ENCODE measurements around the gene MNT. TPM values are rescaled to one million over a fixed set of nuclear protein-coding genes. Genes with fewer than 3 reads are reported as not detected.

MNT gene
- total RNA-seq, 1 experiment from 2014 or later, result 38.9 TPM

DNA sequence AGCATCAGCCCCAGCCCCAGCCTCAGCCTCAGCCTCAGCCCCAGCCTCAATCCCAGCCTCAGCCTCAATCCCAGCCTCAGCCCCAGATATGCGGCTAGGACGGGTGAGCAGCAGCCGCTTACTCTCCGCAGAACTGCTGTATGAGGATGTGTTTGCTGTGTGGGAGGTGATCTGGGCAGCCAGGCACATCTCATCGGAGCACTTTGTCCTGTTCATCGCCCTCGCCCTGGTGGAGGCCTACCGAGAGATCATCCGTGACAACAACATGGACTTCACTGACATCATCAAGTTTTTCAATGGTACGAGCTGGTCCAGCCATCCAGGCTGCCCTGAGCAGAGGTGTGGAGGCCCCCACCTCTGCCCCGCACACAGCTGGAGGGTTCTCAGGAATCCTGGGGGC is 22.0 kb downstream of the MNT start:
- no peaks in the 10 kb centered on the region for H3K79me2 ChIP-seq (ENCODE audit: insufficient read depth, low read length)
- H3K27ac Mint-ChIP-seq, result no peak overlapping the region; a peak in 1 of 7 replicates
- no peaks in the 10 kb centered on the region for H3K79me1 ChIP-seq (ENCODE audit: insufficient read depth, low read depth, low read length, poor library complexity, severe bottlenecking)
- no peak overlapping the region for H2BK20ac ChIP-seq (ENCODE audit: low read depth, low read length, poor library complexity, severe bottlenecking)
- H3K14ac ChIP-seq (ENCODE audit: insufficient read depth, low read length), result no peak overlapping the region
- H3K36me3 Mint-ChIP-seq (ENCODE audit: insufficient read depth in 1 of 3, low read depth in 3 of 3), result peaks cover 3 to 33% (median 18%) of the 10 kb centered on the region in 3 experiments; a peak in 6 of 7 replicates
- no peak overlapping the region for H3K4me2 ChIP-seq (ENCODE audit: insufficient read depth, insufficient read length, low read length)
- no peak overlapping the region for H2BK15ac ChIP-seq (ENCODE audit: low read depth, low read length)
- H4K91ac ChIP-seq (ENCODE audit: insufficient read length, low read depth, low read length), result no peak overlapping the region
- H3K4me3 Mint-ChIP-seq, result no peak overlapping the region
- H3K23me2 ChIP-seq (ENCODE audit: insufficient read length, low read depth, low read length, poor library complexity, severe bottlenecking), result no peaks in the 10 kb centered on the region
- H3T11ph ChIP-seq (ENCODE audit: low read length), result no peak overlapping the region
- no peaks in the 10 kb centered on the region for H3K9me3 Mint-ChIP-seq
- H3K9ac ChIP-seq (ENCODE audit: extremely low read depth, insufficient read length, low read length), result no peak overlapping the region
- H3K56ac ChIP-seq (ENCODE audit: insufficient read length, low read depth, low read length), result no peak overlapping the region
- DNase-seq, result no peak
- no peak overlapping the region for H3K18ac ChIP-seq (ENCODE audit: insufficient read length, low read depth, low read length)
- no peaks in the 10 kb centered on the region for H4K20me1 ChIP-seq (ENCODE audit: control insufficient read depth, insufficient read depth, insufficient read length)
- peaks cover 3 to 9% of the 10 kb centered on the region in 2 experiments; a peak in 2 of 4 replicates for H3K4me1 Mint-ChIP-seq
- TF ChIP-seq, protein P1, sequence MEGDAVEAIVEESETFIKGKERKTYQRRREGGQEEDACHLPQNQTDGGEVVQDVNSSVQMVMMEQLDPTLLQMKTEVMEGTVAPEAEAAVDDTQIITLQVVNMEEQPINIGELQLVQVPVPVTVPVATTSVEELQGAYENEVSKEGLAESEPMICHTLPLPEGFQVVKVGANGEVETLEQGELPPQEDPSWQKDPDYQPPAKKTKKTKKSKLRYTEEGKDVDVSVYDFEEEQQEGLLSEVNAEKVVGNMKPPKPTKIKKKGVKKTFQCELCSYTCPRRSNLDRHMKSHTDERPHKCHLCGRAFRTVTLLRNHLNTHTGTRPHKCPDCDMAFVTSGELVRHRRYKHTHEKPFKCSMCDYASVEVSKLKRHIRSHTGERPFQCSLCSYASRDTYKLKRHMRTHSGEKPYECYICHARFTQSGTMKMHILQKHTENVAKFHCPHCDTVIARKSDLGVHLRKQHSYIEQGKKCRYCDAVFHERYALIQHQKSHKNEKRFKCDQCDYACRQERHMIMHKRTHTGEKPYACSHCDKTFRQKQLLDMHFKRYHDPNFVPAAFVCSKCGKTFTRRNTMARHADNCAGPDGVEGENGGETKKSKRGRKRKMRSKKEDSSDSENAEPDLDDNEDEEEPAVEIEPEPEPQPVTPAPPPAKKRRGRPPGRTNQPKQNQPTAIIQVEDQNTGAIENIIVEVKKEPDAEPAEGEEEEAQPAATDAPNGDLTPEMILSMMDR (conservative IDR thresholded peaks at IDR 0.05), result no peak
- H2BK5ac ChIP-seq (ENCODE audit: insufficient read length, low read length), result no peak overlapping the region
- no peak overlapping the region for H3K4ac ChIP-seq (ENCODE audit: low read depth, low read length)
- no peak overlapping the region for H4K8ac ChIP-seq (replicated peaks; ENCODE audit: insufficient read length, low read depth, low read length)
- H3K27ac ChIP-seq (ENCODE audit: insufficient read length, low read depth, low read length), result no peak overlapping the region
- no peak overlapping the region for H3K23ac ChIP-seq (ENCODE audit: insufficient read length, low read depth, low read length)
- H3K4me1 ChIP-seq (ENCODE audit: insufficient read depth, low read length), result no peaks in the 10 kb centered on the region
- no peaks in the 10 kb centered on the region for H3K9me3 ChIP-seq (ENCODE audit: control insufficient read depth, low read depth, low read length)
- no peak overlapping the region for H2BK120ac ChIP-seq (ENCODE audit: low read depth, low read length, poor library complexity, severe bottlenecking)
- no peak overlapping the region for H2BK12ac ChIP-seq (ENCODE audit: insufficient read length, low read depth, low read length)
- H2AK5ac ChIP-seq (ENCODE audit: insufficient read length, low read length), result no peak overlapping the region
- H3K27me3 Mint-ChIP-seq (ENCODE audit: low read depth), result no peaks in the 10 kb centered on the region
- no peak overlapping the region for H2AFZ ChIP-seq (ENCODE audit: low read length)
- no CpG with 5 or more reads among the region's 11 CpGs for WGBS (ENCODE audit: extremely low coverage, insufficient read length, low lambda C conversion rate)
- no peak overlapping the region for H4K5ac ChIP-seq (ENCODE audit: insufficient read length, low read depth, low read length)
- H3K27me3 ChIP-seq (ENCODE audit: insufficient read depth, low read length), result no peaks in the 10 kb centered on the region

All from H9 (cell line).